ENCODE results near the gene AK1.

The AK1 gene

DNA sequence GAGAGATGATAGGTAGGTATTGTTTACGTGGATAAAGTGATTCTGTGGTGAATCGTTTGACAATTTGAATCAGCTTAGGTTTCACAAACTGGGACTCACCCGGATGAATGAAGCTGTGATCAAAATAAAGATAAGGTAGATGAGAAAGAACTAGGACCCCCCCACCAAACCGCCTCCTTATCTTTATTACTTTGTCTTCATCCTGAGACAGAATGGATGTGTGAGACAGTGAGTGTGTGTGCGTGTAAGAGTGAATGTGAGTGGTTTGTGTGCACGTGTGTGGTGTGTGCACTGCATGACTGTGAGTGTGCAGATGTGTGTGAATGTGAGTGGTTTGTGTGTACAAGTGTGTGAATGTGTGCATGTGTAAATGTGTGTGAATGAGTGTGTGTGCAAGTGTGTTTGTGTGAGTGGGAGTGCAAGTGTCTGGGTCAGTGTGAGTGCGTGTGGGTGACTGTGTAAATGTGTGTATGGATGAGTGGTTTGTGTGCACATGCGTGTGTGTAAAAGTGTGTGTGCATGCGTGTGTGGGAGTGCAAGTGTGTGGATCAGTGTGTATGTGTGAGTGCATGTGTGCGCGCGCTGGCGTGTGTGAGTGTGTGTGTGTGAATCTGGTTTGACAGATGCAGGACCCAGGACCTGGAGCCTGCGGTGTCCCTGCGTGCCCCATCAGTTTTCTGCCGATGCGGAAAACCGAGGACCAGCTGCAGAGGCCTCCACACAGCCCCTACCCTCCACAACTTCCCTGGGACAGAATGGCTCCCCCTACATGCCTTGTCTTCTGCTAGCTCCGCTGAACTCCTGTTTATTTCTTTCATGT, 11.6 kb downstream of the AK1 start:
- DNase-seq = no peak

DNA sequence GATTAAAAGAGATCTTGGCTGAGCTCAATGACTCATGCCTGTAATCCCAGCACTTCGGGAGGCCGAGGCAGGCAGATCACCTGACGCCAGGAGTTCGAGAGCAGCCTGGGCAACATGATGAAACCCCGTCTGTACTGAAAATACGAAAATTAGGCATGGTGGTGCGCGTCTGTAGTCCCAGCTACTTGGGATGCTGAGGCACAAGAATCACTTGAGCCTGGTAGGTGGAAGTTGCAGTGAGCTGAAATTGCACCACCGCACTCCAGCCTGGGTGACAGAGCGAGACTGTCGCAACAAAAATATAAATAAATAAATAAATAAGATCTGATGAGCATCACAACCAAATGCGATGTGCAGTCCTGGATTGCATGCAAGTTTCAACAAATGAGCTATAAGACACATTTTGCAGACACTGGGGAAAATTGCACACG, 14.3 kb downstream of the AK1 start:
- no peak for DNase-seq

DNA sequence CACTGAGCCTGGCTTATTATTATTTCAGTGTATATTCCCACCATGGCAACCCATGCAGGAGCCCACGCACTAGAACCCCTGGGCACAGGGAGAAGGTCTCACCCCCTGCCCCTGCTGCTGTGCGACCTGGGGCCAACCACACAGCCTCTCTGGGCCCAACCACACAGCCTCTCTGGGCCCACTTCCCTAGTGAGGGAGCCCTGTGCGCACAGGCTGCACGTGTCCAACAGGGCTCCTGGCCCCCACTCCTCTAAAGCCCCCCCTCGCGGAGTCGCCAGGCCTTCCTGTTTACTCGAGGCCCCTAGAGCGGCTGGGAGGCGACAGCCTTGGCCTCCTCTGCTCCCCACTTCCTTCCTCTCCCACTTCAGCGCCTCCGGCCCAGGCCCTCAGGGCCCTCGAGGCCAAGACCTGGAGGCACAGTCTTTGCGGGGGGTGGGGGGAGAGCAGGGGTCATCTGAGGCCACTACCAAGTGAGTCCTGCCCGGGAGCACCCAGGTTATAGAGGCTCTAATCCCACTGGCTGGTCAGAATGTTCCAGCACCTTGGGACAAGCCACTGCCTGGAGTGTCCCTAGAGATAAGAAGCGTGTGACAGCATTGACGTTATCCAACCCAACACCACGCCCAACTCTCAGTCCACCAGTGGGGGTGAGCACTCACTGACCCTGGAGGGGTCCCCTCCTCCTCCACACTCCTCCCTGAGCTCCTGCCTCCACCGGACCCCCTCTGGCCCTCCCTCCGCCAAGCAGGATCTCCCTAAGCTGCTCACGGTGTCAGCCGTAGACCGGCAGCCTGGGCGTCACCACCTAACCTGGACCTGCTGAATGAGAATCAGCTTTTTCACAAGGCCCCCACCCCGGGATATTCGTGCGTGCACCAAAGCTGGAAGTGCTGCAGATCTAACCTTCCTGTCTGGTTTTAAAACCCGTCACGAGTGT, 15.1 kb downstream of the AK1 start:
- peak in 2 of 4 experiments; percentile 17 to 18 for DNase-seq

DNA sequence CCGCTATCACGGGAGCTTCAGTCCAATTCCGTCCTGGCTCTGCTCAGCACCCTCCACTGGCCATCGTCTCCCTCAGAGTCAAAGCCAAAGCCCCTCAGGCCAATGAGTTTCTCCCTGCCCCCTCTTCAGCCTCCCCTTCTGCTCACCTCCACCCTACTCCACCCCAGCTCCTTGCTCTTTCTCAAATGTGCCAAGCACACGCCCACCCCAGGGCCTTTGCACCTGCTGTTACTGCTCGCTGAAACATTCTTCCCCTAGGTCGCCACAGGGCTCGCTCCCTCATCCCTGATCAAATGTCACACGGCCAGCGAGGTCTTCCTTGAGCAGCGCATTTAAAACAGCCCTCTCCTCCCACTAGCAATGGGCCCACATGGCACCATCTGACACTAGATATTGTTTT, 16.7 kb downstream of the AK1 start:
- DNase-seq = no peak

DNA sequence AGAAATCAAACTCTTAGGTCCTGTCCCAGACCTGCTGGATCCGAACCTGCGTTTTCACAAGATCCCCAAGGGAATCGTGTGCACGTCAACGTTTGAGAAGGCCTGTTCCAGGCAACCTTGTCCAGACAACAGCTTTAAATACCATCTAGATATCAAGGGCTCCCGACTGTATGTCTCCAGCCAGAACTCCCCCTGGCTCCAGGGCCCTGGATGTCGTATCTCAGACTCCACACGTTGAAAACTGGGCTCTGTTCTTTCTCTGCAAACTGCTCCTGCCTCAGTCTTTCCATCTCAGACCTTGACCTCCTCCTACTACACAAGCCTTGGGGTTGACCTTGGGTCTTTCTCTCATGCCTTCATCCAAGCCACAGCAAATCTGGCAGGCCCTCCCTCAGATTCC, 17.2 kb downstream of the AK1 start:
- DNase-seq = no peak

DNA sequence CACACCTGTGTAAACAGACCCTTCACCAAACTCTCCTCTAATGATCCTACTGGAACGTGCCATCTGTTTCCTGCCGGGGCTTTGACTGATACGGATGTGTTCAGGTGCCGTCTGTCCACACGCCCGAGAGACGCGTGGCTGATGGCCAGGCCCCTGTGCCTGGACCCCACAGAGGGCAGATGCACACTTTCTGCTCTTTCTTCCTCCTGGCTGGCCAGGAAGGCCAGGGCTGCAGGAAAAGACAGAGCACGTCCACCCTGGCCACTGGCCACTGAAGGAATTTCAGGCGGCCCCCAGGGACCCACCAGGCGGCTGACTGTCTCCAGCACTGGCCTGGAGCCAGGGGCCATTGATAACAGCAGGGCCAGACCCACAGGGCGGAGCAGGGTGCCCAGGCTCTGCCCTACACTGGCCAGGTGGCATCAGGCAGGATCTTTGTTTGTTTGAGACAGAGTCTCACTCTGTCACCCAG, 19.4 kb downstream of the AK1 start:
- no peak for DNase-seq

DNA sequence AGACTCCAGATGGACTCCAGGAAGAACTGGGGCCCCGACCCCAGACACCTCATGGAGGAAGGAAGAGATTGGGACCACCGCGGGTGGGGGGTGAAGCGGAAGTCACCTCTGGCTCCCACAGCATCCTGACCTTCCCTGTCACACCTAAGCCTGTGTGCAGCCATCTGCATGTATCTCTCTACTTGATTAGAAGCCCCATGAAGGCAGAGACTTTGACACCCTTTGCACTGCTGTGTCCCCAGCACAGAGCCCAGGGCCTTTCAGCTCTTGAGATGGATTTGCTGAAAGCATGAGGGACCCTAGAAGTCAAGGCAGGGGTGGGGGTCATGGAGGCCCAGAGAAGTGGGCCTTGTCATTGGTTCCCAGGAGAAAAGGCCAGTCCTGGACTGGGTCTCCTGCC, 20.2 kb downstream of the AK1 start:
- no peak for DNase-seq

DNA sequence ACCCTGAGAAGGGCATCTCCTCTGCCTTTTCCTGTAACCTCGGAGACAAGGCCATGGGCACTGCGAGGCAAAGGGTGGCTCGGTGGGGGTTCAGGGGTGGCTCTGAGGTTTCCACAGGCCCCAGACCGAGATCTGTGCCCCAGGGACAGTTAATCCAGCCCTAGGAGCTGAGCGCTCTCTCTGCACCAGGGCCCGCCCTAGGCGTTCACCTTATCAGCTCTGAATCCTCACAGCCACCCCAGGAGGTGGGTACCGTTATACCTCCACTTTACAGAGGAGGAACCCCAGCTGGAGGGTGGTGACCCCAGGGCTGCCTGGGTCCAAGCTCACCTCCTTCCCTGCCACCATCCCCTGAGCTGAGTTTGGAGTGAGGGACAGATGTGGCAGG, 20.8 kb downstream of the AK1 start:
- DNase-seq = no peak

DNA sequence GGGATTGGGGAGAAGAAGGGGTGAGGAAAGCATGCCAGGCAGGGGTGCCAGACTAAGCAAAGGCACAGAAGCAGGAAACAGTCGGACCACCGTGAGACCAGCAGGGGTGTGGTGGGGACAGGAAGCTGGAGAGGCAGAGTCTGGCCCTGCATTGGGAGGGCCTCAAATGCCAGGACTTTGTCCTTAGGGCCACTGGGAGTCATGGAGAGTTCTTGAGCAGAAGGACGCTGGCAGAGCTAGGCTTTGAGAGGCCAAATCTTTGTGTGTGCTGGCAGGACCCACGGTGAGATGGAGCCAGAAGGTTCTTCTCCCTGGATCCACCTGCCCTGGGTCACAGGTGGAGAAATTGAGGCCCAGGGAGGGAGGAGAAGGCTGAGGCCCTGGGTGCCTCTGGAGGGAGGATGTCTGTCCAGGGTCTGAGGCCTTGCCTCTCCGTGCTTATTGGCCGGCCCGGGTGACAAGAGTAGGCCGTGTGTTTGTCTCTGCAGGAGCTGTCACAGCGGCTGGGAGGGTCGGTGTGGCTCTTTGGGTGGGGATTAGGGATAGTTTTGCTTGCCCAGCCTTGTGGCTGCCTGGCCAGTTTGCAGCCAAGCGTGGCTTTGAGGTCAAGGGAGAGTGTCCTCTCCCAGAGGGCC, 21.3 kb downstream of the AK1 start:
- no peak for DNase-seq

DNA sequence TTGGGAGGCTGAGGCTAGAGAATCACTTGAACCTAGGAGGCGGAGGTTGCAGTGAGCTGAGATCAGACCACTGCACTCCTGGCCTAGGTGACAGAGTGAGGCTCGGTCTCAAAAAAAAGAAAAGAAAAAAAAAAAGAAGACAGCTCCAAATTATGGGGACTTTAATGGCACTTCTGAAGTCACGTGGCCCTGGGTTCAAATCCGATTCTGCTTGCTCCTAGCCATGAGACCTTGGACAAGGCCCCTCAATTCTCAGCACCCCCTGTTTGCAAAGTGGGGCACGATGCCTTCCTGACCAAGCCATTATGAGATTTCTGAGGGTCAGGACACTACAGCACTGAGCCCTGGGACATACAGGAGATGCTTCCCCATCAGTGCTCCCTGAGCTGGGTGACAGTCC, 22.0 kb downstream of the AK1 start:
- DNase-seq = no peak

DNA sequence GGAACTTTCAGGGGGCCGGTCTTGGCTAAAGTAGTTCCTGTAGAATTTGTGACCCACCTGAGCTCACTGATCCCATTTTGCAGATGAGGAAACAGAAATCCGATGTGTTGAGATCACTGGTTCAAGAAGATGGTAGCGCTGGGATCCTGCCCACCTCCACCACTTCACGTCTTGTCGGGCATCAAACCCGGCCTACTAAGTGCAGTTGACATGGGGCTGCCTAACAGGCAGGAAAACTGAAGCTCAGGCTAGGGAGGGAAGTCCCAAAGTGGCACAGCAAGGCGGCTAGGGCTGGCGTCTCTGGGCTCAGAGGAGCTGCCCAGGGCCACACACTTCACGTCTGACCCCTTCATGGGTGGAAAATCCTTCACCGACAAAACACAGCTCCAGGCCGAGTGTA, 22.5 kb downstream of the AK1 start:
- no peak for DNase-seq

DNA sequence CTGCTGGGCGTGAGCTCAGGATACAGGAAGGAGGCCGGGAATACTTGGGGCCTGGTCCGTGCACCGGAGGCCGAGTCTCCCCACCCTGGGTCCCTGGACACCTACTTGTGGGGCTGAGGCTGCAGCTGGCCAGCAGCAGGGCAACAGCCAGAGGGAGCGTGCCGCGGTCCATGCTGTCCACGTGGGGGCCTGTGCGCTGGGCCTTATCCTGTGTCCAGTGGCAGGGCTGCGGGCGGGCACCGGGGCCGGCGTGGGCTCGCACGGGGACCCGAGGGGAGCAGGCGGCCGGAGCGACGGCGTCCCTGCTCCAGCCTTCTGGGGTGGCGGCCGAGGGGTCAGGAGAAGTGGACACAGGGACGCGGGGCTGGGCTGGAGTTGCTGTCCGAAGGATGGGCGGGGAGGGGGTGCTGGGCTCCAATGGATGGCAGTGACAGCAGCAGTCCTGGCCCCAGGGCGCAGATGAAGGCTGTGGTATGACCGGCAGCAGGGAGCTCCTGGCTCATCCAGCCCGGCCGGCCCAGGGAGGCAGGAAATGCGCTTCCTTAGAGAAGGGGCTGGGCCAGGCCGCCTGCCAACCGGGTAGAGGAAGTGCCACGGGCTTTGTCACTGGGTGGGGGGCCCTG, 23.2 kb downstream of the AK1 start, which contains the start of gene ENG:
Gene ENG, minus strand, starts transcription at position 475 of the 623 bp plus-strand sequence. Its CDS starts 303 bp downstream, at position 172.
- DNase-seq = peak in 1 of 4 experiments; percentile 7

DNA sequence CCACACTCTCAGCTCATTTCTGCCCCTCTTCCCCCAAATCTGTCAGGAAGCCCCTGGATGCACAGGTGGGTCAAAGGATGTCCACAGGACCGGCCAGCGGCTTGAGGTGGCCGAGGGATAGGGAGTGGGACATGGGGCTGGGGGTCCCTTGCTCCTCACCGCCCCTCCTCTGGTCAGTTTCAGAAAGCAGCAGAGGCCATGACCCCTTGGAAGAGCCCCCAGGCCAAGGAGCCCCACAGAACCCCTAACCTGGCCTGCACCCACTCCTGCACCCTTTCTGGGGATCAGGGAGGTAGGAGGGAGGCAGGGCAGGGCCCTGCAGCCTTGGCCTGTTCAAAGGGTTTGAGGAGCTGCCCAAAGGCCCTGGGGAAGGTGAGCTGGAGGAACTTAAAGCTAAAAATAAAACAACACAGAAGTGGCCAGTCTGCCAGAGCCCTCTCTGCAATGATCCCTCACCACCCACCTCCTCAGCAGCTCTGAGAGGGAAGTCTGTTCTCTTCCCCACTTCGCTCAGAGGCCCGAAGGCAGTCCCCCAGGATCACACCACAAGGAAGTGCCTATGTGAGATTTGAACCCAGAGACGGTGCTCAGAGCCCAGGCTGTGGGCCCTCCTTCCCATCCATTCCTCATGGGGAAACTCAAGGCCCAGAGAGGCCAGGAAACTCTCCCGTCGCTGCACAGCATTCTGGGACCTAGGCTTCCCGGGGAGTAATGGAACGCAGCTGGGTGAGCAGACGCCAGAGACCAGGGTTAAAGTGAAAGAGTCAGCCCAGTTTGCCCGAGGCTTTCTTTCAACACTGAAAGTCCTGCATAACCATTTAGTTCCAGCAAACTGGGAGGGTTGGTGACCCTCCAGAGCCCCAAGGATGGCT, 23.9 kb downstream of the AK1 start:
- DNase-seq = no peak

DNA sequence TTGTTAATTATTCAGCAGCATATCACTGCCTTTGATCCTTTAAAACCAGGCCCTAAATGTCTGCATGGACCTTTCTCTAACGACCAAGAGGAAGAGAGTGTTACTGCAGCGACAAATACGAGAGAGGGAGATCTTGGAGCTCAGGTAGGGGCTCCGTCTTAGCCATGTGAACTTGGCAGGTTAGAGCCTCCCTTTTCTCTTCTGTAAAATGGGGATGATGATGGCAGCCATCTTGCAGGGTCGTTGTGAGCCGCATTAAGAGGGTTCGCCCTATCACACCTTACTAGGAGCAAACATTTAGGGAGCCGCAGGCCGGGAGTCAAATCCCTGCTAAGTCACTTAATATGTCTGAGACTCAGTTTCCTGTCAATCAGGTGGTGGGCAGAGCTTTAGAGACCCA, 24.6 kb downstream of the AK1 start:
- no peak for DNase-seq

DNA sequence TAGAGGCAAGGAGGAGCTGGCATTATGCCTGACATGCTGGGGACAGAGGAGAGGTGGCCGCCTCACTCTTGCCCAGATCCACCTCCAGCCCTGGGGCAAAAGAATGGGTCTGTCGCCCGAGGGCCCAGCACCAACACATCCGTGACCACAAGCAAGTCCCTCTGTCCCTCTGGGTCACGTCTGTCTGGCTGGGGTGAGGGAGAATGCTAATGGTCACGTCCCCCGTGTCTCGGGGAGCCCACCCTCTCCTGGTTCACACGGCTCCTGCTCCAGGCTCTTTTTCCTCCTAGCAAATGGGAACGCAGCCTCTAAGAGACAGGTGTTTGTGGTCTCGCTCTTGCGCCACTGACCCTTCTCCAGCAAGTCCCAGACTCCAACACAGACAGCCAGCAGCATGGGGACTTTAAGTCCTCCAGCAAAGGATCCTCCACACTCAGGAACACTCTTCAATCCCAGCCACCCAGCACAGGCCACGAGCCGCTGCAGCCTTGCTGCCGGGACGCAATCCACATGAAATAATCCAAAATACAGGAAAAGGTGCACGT, 27.1 kb downstream of the AK1 start:
- DNase-seq = no peak

DNA sequence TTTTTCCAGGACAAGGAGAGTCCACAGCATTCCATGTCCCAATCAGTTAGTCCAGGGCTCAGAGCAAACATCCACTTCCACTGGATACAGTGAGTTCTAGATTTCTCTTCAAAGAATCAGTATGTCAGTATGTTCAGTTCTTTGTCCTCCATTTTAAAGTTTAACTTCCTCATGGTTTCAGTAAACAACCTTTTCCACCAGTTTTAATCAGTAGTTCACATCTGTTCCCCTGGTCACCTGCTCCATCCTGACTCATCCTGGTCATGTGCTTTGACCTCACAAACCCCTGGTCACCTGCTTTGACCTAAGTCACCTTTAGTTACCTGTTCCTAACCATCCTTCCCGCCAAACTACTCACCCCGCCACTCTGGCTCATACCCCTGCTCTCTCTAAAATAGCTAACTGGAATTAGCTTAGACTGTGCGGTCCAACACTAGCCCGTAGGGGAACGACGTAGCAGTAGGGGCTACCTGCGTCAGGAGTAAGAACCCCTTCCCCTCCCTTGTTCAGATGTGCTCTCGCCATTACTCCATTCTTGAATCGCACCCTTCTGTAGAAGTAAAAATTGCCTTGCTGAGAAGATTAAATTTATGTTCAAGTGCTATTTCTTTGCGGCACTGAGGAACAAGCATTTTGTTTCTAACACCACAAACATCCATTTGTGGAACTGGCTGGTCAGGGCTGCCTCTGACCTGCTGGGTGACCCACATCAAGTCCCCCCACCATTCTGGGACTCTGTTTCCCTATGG, 28.5 kb downstream of the AK1 start:
- DNase-seq = no peak

DNA sequence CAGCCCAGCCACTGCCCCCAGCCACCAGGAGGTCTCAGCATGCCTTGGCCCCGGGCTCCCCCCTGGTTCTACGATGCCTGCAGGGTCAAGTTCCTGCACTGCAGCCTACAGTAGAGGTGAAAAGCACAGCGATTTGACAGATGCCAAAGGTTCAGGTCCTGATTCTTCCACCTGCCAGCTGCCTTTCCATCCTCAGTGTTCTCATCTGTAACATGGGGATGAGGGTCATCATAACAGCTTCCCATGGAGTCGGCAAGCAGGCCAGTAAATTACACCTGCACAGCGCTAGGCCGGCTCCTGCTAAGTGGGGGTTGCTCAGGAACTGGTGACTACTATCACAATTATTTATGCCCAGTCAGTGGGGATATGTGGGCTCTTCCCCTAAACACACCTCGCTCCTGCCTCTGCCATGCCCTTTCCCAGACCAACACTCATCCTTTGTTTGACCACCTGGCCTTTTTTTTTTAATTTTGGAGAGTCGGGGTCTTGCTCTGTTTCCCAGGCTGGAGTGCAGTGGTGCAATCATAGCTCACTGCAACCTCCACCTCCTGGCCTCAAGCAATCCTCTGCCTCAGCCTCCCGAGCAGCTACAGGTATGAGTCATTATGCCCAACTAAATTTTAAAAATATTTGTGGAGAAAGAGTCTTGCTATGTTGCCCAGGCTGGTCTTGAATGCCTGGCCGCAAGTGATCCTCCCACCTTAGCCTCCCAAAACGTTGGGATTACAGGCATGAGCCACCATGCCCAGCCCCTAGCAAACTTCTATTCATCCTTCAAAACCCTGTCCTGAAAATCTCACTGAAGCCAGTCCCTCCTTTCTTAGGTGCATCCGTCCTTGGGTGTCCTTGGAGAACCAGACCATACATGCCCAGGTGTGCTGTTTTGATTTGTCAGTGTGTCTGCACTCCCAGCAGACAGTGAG, 29.4 kb downstream of the AK1 start:
- no peak for DNase-seq

DNA sequence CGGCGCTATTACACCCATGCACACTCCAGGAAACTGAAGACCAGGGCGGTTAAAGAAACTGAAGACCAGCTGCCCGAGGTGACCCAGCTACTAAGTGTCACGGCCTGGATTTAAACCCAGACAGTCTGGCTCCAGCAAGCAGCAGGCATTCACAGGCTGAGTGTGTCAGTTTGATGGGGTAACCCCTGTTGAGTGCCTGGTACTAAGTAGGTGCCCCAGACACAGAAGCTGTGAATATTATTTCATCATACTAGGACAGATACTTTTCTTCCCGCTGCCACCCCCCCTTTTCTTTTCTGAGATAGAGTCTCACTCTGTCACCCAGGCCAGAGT, 30.3 kb downstream of the AK1 start:
- DNase-seq = no peak

DNA sequence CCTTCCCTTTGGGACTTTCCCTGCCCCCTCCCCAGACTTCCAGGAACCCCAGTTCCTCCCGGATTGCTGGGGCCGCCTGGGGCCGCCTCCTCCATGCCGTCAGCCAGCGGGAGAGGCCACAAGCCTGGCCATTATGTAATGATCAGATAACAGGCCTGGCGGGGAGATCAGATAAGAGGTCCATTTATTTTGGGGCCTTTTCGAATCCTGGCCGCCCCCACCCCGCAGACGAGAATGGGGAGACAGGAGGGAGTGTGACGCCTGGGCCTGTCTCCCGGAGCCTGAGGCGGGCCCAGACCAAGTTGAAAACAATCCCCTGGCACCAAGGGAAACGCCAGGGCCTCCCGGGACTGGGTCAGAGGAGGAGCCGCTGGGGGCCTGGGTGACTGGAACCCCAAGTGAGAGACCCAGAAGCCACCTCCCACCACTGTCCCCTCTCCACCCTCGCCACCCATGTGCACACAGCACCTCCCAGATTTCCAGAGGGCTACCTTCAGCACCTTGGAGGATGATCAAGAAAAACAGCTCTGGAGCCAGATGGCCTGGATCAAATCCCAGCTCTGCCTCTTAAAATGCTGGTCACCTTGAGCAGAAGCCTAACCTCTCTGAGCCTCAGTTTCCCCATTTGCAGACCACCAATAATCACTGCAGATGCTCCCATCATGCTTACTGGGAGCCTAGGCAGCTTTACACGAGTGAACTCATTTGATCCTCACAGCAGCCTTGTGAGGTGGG, 30.9 kb downstream of the AK1 start:
- no peak for DNase-seq
